Mesendoderm (in vitro differentiated cells): ENCODE measurements around the gene TNK2.
"Not testable (repeated sequence)": the region's sequence is repeated elsewhere in the genome, so short reads cannot be mapped to it uniquely, and the experiment has no call there.

Source experiments
- DNase-seq: peaks from one replicate; pipeline ENCODE4 v3.0.0; 2013
- H2AK5ac ChIP-seq: 2 replicates; pipeline ENCODE4 v1.6.1; 2013; ENCODE audit warnings: low read length, inconsistent platforms
- H2BK120ac ChIP-seq: 2 replicates; pipeline ENCODE4 v1.6.1; 2013; ENCODE audit warnings: low read depth, mild to moderate bottlenecking, low read length, moderate library complexity, mixed read lengths
- H2BK15ac ChIP-seq: replicated peaks from 2 replicates; pipeline ENCODE4 v1.6.1; 2013; ENCODE audit warnings: low read depth, mild to moderate bottlenecking, moderate library complexity
- H2BK5ac ChIP-seq: 2 replicates; pipeline ENCODE4 v1.6.1; 2013; ENCODE audit warnings: low read length, inconsistent platforms
- H3K18ac ChIP-seq: 2 replicates; pipeline ENCODE4 v1.6.1; 2013; ENCODE audit warnings: mild to moderate bottlenecking, low read length, mixed read lengths
- H3K23ac ChIP-seq: one replicate; pipeline ENCODE4 v1.6.1; 2013; ENCODE audit warnings: low read length
- H3K27ac ChIP-seq: 2 replicates; pipeline ENCODE4 v1.5.1; 2013; ENCODE audit warnings: low read depth, mild to moderate bottlenecking, inconsistent platforms, low read length, moderate library complexity
- H3K27me3 ChIP-seq: 2 replicates; pipeline ENCODE4 v1.6.1; 2013; ENCODE audit warnings: low read length, control low read depth, mild to moderate bottlenecking, inconsistent platforms; ENCODE audit not compliant: insufficient read depth, poor library complexity
- H3K36me3 ChIP-seq: 2 replicates; pipeline ENCODE4 v1.6.1; 2013; ENCODE audit warnings: low read length, inconsistent platforms; ENCODE audit not compliant: control insufficient read depth, insufficient read depth
- H3K4ac ChIP-seq: one replicate; pipeline ENCODE4 v1.6.1; 2013; ENCODE audit warnings: low read depth, mild to moderate bottlenecking, low read length, moderate library complexity
- H3K4me1 ChIP-seq: 2 replicates; pipeline ENCODE4 v1.6.1; 2013; ENCODE audit warnings: low read depth, low read length, inconsistent platforms; ENCODE audit not compliant: control insufficient read depth
- H3K4me2 ChIP-seq: 2 replicates; pipeline ENCODE4 v1.6.1; 2013; ENCODE audit warnings: low read length
- H3K4me3 ChIP-seq: 2 replicates; pipeline ENCODE4 v1.5.1; 2013; ENCODE audit warnings: mild to moderate bottlenecking, low read length
- H3K56ac ChIP-seq: one replicate; pipeline ENCODE4 v1.6.1; 2013; ENCODE audit warnings: low read length
- H3K79me1 ChIP-seq: 2 replicates; pipeline ENCODE4 v1.6.1; 2013; ENCODE audit warnings: low read length, inconsistent platforms
- H3K79me2 ChIP-seq: 2 replicates; pipeline ENCODE4 v1.6.1; 2013; ENCODE audit warnings: mild to moderate bottlenecking, low read length; ENCODE audit not compliant: control insufficient read depth, insufficient read depth
- H3K9ac ChIP-seq: 2 replicates; pipeline ENCODE4 v1.6.1; 2013; ENCODE audit warnings: low read length, inconsistent platforms
- H4K5ac ChIP-seq: one replicate; pipeline ENCODE4 v1.6.1; 2013; ENCODE audit warnings: low read length
- H4K8ac ChIP-seq: one replicate; pipeline ENCODE4 v1.6.1; 2013; ENCODE audit warnings: low read depth, mild to moderate bottlenecking, control low read depth, low read length, moderate library complexity
- WGBS: extraction: QIAGEN DNeasy Blood & Tissue Kit; methylation state at CpG from one replicate; pipeline ENCODE4 v1.1.7; 2013; ENCODE audit warnings: low lambda C conversion rate, missing lambda C conversion rate; ENCODE audit not compliant: insufficient coverage; ENCODE audit errors: extremely low coverage; 5-methylcytosine and 5-hydroxymethylcytosine counted together

The TNK2 gene

GRCh38 chr3:195952590-195952989, 44.2 kb upstream of the TNK2 start:
- H2BK120ac ChIP-seq, H3K9ac ChIP-seq, H3K4me2 ChIP-seq, H3K79me1 ChIP-seq, H3K4me1 ChIP-seq, H3K4me3 ChIP-seq, H2BK5ac ChIP-seq, DNase-seq, H3K23ac ChIP-seq, H3K18ac ChIP-seq, H3K36me3 ChIP-seq, H2BK15ac ChIP-seq, H3K56ac ChIP-seq, H3K4ac ChIP-seq, H4K5ac ChIP-seq, H3K27me3 ChIP-seq, H4K8ac ChIP-seq, H2AK5ac ChIP-seq, H3K79me2 ChIP-seq, H3K27ac ChIP-seq: not testable (repeated sequence)
- WGBS, result no CpG with 5 or more reads among the region's 10 CpGs

GRCh38 chr3:195951443-195952177, 43.3 kb upstream of the TNK2 start:
- not testable (repeated sequence) for H3K79me2 ChIP-seq, H4K8ac ChIP-seq, H2BK120ac ChIP-seq, H2BK5ac ChIP-seq, H3K9ac ChIP-seq, H3K36me3 ChIP-seq, H3K79me1 ChIP-seq, H3K18ac ChIP-seq, H4K5ac ChIP-seq, H3K23ac ChIP-seq, H2BK15ac ChIP-seq, H2AK5ac ChIP-seq, H3K27me3 ChIP-seq, H3K4me1 ChIP-seq, H3K27ac ChIP-seq, H3K4ac ChIP-seq, H3K56ac ChIP-seq, DNase-seq, H3K4me3 ChIP-seq, H3K4me2 ChIP-seq
- WGBS, result no CpG with 5 or more reads among the region's 9 CpGs

GRCh38 chr3:195950731-195951130, 42.4 kb upstream of the TNK2 start:
- H2AK5ac ChIP-seq, H3K27me3 ChIP-seq, H2BK120ac ChIP-seq, H3K56ac ChIP-seq, H4K5ac ChIP-seq, H3K4ac ChIP-seq, H3K4me2 ChIP-seq, H3K18ac ChIP-seq, DNase-seq, H3K79me2 ChIP-seq, H2BK5ac ChIP-seq, H4K8ac ChIP-seq, H3K4me1 ChIP-seq, H3K4me3 ChIP-seq, H2BK15ac ChIP-seq, H3K79me1 ChIP-seq, H3K27ac ChIP-seq, H3K9ac ChIP-seq, H3K36me3 ChIP-seq, H3K23ac ChIP-seq: not testable (repeated sequence)
- no CpG with 5 or more reads among the region's 13 CpGs for WGBS

- not testable (repeated sequence) for H3K23ac ChIP-seq, H3K4ac ChIP-seq, H3K79me2 ChIP-seq, H4K8ac ChIP-seq, H2BK15ac ChIP-seq, H3K27ac ChIP-seq, H3K18ac ChIP-seq, H3K4me3 ChIP-seq, H3K79me1 ChIP-seq, H4K5ac ChIP-seq, H2BK5ac ChIP-seq, H3K4me1 ChIP-seq, H3K36me3 ChIP-seq, H2AK5ac ChIP-seq, DNase-seq, H3K4me2 ChIP-seq, H3K27me3 ChIP-seq, H3K9ac ChIP-seq, H2BK120ac ChIP-seq, H3K56ac ChIP-seq
- WGBS, result no CpG with 5 or more reads among the region's 4 CpGs
Observed at GRCh38 chr3:195950164-195950563, 41.8 kb upstream of the TNK2 start.

- not testable (repeated sequence) for DNase-seq
Observed at GRCh38 chr3:195946910-195947699, 38.8 kb upstream of the TNK2 start.

More at GRCh38 chr3:195946910-195947699, 38.8 kb upstream of the TNK2 start:
- H3K27ac ChIP-seq, H4K8ac ChIP-seq, H3K4ac ChIP-seq, H3K18ac ChIP-seq, H3K23ac ChIP-seq, H3K36me3 ChIP-seq, H2BK5ac ChIP-seq, H3K79me2 ChIP-seq, H3K4me3 ChIP-seq, H3K4me2 ChIP-seq, H4K5ac ChIP-seq, H3K27me3 ChIP-seq, H3K9ac ChIP-seq, H3K56ac ChIP-seq, H2BK15ac ChIP-seq, H3K4me1 ChIP-seq, H2BK120ac ChIP-seq, H3K79me1 ChIP-seq, H2AK5ac ChIP-seq: not testable (repeated sequence)
- WGBS, result no CpG with 5 or more reads among the region's 20 CpGs
